SK-N-SH (cell line): Measurements from ENCODE around the gene DDX42. TPM values are rescaled to one million over a fixed set of nuclear protein-coding genes. Genes with fewer than 3 reads are reported as not detected.

Experiments
- CTCF ChIA-PET: fragments of 300-600, 350-600 bp; formaldehyde crosslinking; extraction: SDS; loops from one replicate; lab custom pipeline; 2021; lab: Yijun Ruan, JAX
- POLR2A ChIA-PET: fragments of 350-600 bp; sonication (Branson Sonifier 250); formaldehyde crosslinking; extraction: SDS; loops from one replicate; lab custom pipeline; 2020; ENCODE audit warnings: antibody characterized with exemption, inconsistent platforms; lab: Yijun Ruan, JAX
- DNase-seq: peaks from one replicate; pipeline ENCODE4 v3.0.0; 2012
- H2AFZ ChIP-seq: fragments of 200-600 bp; sonication (generic); 2 replicates; pipeline ENCODE4 v1.8.1; 2016; ENCODE audit warnings: antibody characterized with exemption, mild to moderate bottlenecking, low read depth
- H3F3A ChIP-seq: fragments of 200-600 bp; sonication (generic); replicated peaks from 2 replicates; pipeline ENCODE3; 2016; ENCODE audit warnings: antibody characterized with exemption, mild to moderate bottlenecking; ENCODE audit not compliant: insufficient read depth
- H3K27ac ChIP-seq, 2 experiments: fragments of 200-500 bp in 1 of 2; fragments of 200-600 bp in 1 of 2; sonication (Bioruptor generic) in 1 of 2; sonication (generic), shearing (Covaris generic) in 1 of 2; 2 replicates each; pipeline versions ENCODE4 v1.5.1 to v1.6.1; 2014 to 2016; ENCODE audit warnings: low read depth in 2 of 2, inconsistent platforms in 1 of 2, low read length in 1 of 2, mild to moderate bottlenecking in 1 of 2, mixed read lengths in 1 of 2
- H3K27me3 ChIP-seq: fragments of 200-600 bp; sonication (generic), shearing (Covaris generic); 2 replicates; pipeline ENCODE4 v1.6.1; 2016; ENCODE audit warnings: mixed run types; ENCODE audit not compliant: insufficient read depth
- H3K36me3 ChIP-seq, 2 experiments: fragments of 200-500 bp in 1 of 2; fragments of 200-600 bp in 1 of 2; sonication (Bioruptor generic) in 1 of 2; sonication (generic) in 1 of 2; replicated peaks in 1 of 2; 2 replicates each; pipeline versions ENCODE3 to v1.5.1; 2014 to 2016; ENCODE audit warnings: low read length in 1 of 2, mild to moderate bottlenecking in 1 of 2; ENCODE audit not compliant: insufficient read depth in 2 of 2, control insufficient read depth in 1 of 2
- H3K4me1 ChIP-seq, 2 experiments: fragments of 200-500 bp in 1 of 2; fragments of 200-600 bp in 1 of 2; sonication (Bioruptor generic) in 1 of 2; sonication (generic), shearing (Covaris generic) in 1 of 2; 2 replicates each; pipeline versions ENCODE4 v1.5.1 to v1.6.1; 2014 to 2016; ENCODE audit warnings: low read depth in 1 of 2, low read length in 1 of 2, mixed run types in 1 of 2; ENCODE audit not compliant: insufficient read depth in 2 of 2, control insufficient read depth in 1 of 2
- H3K4me2 ChIP-seq: fragments of 200-600 bp; sonication (generic), shearing (Covaris generic); 2 replicates; pipeline ENCODE4 v1.6.1; 2017; ENCODE audit warnings: mixed run types
- H3K4me3 ChIP-seq, 2 experiments: fragments of 200-500 bp in 1 of 2; fragments of 200-600 bp in 1 of 2; sonication (Bioruptor generic) in 1 of 2; sonication (generic), shearing (Covaris generic) in 1 of 2; 2 replicates each; pipeline versions ENCODE4 v1.5.1 to v1.8.1; 2014 to 2016; ENCODE audit warnings: low read depth in 2 of 2, inconsistent platforms in 1 of 2, low read length in 1 of 2, mild to moderate bottlenecking in 1 of 2, mixed read lengths in 1 of 2, moderate library complexity in 1 of 2
- H3K79me2 ChIP-seq: fragments of 200-600 bp; sonication (generic); 2 replicates; pipeline ENCODE4 v1.8.1; 2017; ENCODE audit warnings: mild to moderate bottlenecking; ENCODE audit not compliant: insufficient read depth
- H3K9ac ChIP-seq: fragments of 200-600 bp; sonication (generic); 2 replicates; pipeline ENCODE4 v1.6.1; 2017; ENCODE audit warnings: mixed run types
- H3K9me2 ChIP-seq: fragments of 200-600 bp; sonication (generic); 2 replicates; pipeline ENCODE4 v1.6.1; 2017; ENCODE audit warnings: mixed run types
- H3K9me3 ChIP-seq: fragments of 200-600 bp; sonication (generic); 2 replicates; pipeline ENCODE4 v1.6.1; 2017; ENCODE audit warnings: mixed run types, mild to moderate bottlenecking, moderate library complexity
- H4K20me1 ChIP-seq: fragments of 200-600 bp; sonication (generic); 2 replicates; pipeline ENCODE4 v1.6.1; 2017; ENCODE audit warnings: mild to moderate bottlenecking, mixed run types; ENCODE audit not compliant: insufficient read depth
- EZH2phosphoT487 ChIP-seq: fragments of 200-600 bp; sonication (generic); IDR thresholded peaks from 2 replicates; pipeline ENCODE4 v1.6.1; 2017; ENCODE audit warnings: low read depth, mixed run types, mild to moderate bottlenecking, antibody characterized with exemption, moderate library complexity, borderline replicate concordance
- GABPA ChIP-seq: IDR thresholded peaks from 2 replicates; pipeline ENCODE4 v1.4.0; 2012; ENCODE audit warnings: low read depth, mild to moderate bottlenecking
- JUND ChIP-seq: IDR thresholded peaks from 2 replicates; pipeline ENCODE4 v1.4.0; 2012
- MXI1 ChIP-seq: IDR thresholded peaks from 2 replicates; pipeline ENCODE4 v1.6.1; 2012; ENCODE audit warnings: mild to moderate bottlenecking, low read depth, low read length, improper control_type of control experiment
- NFIC ChIP-seq: IDR thresholded peaks from 2 replicates; pipeline ENCODE4 v1.4.0; 2012; ENCODE audit warnings: borderline replicate concordance
- NRF1 ChIP-seq: IDR thresholded peaks from 2 replicates; pipeline ENCODE4 v1.6.1; 2012; ENCODE audit warnings: low read depth, mild to moderate bottlenecking, low read length
- PBX3 ChIP-seq: IDR thresholded peaks from 2 replicates; pipeline ENCODE4; 2012
- POLR2AphosphoS5 ChIP-seq: IDR thresholded peaks from 2 replicates; pipeline ENCODE4 v1.6.1; 2012; ENCODE audit warnings: low read depth, low read length
- SIN3A ChIP-seq: IDR thresholded peaks from 2 replicates; pipeline ENCODE4 v1.6.1; 2012; ENCODE audit warnings: low read depth, mild to moderate bottlenecking, low read length, moderate library complexity, borderline replicate concordance
- SMC3 ChIP-seq: IDR thresholded peaks from 2 replicates; pipeline ENCODE4 v1.6.1; 2012; ENCODE audit warnings: low read depth, low read length, improper control_type of control experiment
- ZBTB33 ChIP-seq: IDR thresholded peaks from 2 replicates; pipeline ENCODE4 v1.4.0; 2012; ENCODE audit warnings: low read depth, borderline replicate concordance
- WGBS: methylation state at CpG from one replicate; pipeline ENCODE4 v1.1.6; 2017; ENCODE audit warnings: low lambda C conversion rate; 5-methylcytosine and 5-hydroxymethylcytosine counted together
- polyA plus RNA-seq, 3 experiments: library from polyadenylated mRNA; depleted of rRNA; stranded (reverse); fragments of >200 nt; gene quantifications; 2 replicates each; pipeline ENCODE4 v1.2.3, GENCODE V29; 2012
- TF ChIP-seq, protein P1 (sequence below): fragments of 150-350 bp; IDR thresholded peaks from 2 replicates; pipeline ENCODE4 v1.6.1; 2017; ENCODE audit warnings: antibody characterized with exemption, low read length, low read depth, borderline replicate concordance

DDX42 gene
- polyA plus RNA-seq, 1 of the 3 experiments (the other 2 are of a cell fraction) = 115 TPM

DNA sequence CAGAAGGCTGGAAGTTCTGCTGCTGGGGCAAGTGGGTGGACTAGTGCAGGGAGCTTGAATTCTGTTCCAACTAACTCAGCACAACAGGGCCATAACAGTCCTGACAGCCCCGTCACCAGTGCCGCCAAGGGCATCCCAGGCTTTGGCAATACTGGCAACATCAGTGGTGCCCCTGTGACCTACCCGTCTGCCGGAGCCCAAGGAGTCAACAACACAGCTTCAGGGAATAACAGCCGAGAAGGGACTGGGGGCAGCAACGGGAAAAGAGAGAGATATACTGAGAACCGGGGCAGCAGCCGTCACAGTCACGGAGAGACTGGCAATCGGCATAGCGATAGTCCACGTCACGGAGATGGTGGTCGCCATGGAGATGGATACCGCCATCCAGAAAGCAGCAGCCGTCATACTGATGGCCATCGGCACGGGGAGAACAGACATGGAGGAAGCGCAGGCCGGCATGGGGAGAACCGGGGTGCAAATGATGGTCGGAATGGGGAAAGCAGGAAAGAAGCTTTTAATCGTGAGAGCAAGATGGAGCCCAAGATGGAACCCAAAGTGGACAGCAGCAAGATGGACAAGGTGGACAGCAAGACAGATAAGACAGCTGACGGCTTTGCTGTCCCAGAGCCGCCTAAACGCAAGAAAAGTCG lies 43.9 kb downstream of the DDX42 start:
- no peak for DNase-seq
- POLR2A ChIA-PET = interaction anchor here (1.0 kb wide), 1 partner anchor 9 kb away, joined by 7 read pairs; the partner anchor contains the start of gene PSMC5
- Histone ChIP-seq H3K4me3 (no peak overlapping the region), H3F3A (peaks cover 67% of the 10 kb centered on the region), H3K9me2 (no peaks in the 10 kb centered on the region), H3K4me2 (no peak overlapping the region), H3K79me2 (peaks cover 26% of the 10 kb centered on the region; the same call in 1 of the 2 replicates), H3K9ac (no peak overlapping the region), H3K27ac (no peak overlapping the region), H3K27me3 (no peaks in the 10 kb centered on the region), H3K4me1 (no peaks in the 10 kb centered on the region; a peak in 1 of 4 replicates), H4K20me1 (peaks cover 23% of the 10 kb centered on the region; the same call in 1 of the 2 replicates), H3K36me3 (peaks cover 93 to 95% of the 10 kb centered on the region in 2 experiments), H3K9me3 (no peaks in the 10 kb centered on the region)
- CTCF ChIA-PET = interaction anchor here (1.0 to 2.3 kb wide), 9 partner anchors 8 to 206 kb away, joined by 3 to 10 read pairs (median 6); partner anchors contain the start of gene FTSJ3
- 96% methylated on average over 27 of the region's 27 CpGs for WGBS
- TF ChIP-seq, protein P1, sequence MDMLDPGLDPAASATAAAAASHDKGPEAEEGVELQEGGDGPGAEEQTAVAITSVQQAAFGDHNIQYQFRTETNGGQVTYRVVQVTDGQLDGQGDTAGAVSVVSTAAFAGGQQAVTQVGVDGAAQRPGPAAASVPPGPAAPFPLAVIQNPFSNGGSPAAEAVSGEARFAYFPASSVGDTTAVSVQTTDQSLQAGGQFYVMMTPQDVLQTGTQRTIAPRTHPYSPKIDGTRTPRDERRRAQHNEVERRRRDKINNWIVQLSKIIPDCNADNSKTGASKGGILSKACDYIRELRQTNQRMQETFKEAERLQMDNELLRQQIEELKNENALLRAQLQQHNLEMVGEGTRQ = no peak
- peak; percentile 4; the same call in 1 of the 2 replicates for TF ChIP-seq POLR2AphosphoS5
- TF ChIP-seq, all 33 proteins: peak for 1
- no peak overlapping the region for H2AFZ ChIP-seq

DNA sequence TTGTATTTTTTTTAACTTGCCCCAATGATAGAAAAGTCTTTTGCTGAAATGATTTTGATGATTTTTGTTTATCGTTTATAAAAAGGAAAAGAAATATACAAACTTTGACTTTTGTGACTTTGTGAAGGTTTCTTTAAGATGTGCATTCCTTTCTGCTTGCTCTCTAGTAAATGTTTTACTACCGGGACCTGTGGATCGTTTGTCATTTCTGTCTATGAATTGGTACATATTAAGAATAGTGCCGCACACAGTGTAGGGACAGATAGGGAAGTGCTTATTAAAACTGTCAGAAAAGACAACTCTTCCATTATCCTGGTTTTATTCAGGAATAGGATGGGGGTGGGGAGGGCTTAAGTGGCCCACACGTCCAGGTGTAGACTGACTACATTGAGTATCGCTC lies 45.2 kb downstream of the DDX42 start:
- peaks cover 23% of the 10 kb centered on the region; the same call in 1 of the 2 replicates for H4K20me1 ChIP-seq
- H3K9me3 ChIP-seq = no peaks in the 10 kb centered on the region
- H3K27me3 ChIP-seq = no peaks in the 10 kb centered on the region
- H3K4me2 ChIP-seq = no peak overlapping the region
- WGBS = 78% methylated on average over 6 of the region's 6 CpGs
- POLR2A ChIA-PET = interaction anchor here (1.0 kb wide), 1 partner anchor 8 kb away, joined by 7 read pairs; the partner anchor contains the start of gene PSMC5
- H3K27ac ChIP-seq = no peak overlapping the region
- CTCF ChIA-PET = interaction anchor here (0.6 to 2.0 kb wide), 7 partner anchors 9 to 245 kb away, joined by 3 to 10 read pairs (median 5); no protein-coding TSS in a partner anchor
- DNase-seq = no peak
- no peak overlapping the region for H2AFZ ChIP-seq
- H3K4me1 ChIP-seq = no peaks in the 10 kb centered on the region; a peak in 1 of 4 replicates
- peaks cover 77% of the 10 kb centered on the region for H3F3A ChIP-seq
- no peak overlapping the region for H3K4me3 ChIP-seq
- H3K79me2 ChIP-seq = peaks cover 28% of the 10 kb centered on the region; the same call in 1 of the 2 replicates
- H3K9ac ChIP-seq = no peak overlapping the region
- no peak for TF ChIP-seq MXI1
- no peak for TF ChIP-seq SIN3A
- TF ChIP-seq, protein P1 = no peak
- no peak for TF ChIP-seq GABPA
- TF ChIP-seq NRF1 = no peak
- TF ChIP-seq EZH2phosphoT487 = no peak
- no peak for TF ChIP-seq ZBTB33
- no peak for TF ChIP-seq JUND
- no peak for TF ChIP-seq PBX3
- no peak for TF ChIP-seq NFIC
- no peak for TF ChIP-seq SMC3
- H3K36me3 ChIP-seq = peaks cover 93 to 96% of the 10 kb centered on the region in 2 experiments
- no peaks in the 10 kb centered on the region for H3K9me2 ChIP-seq
